MCF 10A (cell line): ENCODE data around the gene ELK3. TPM values are rescaled to one million over a fixed set of nuclear protein-coding genes. Genes with fewer than 3 reads are reported as not detected.
A peak's percentile ranks its signal among the peaks of the same experiment; 100 is the strongest.

ENCODE experiments used
- BruUV-seq: library from RNA; stranded (reverse); fragments of 400-500 nt; replicated peaks from 2 replicates; lab custom pipeline; 2021; lab: Mats Ljungman, UMichigan
- CTCF ChIA-PET: fragments of 300-600 bp; sonication (Branson Sonifier 250); formaldehyde crosslinking; extraction: SDS; loops from one replicate; lab custom pipeline; 2021; ENCODE audit warnings: antibody characterized with exemption, inconsistent platforms; lab: Yijun Ruan, JAX
- POLR2A ChIA-PET: fragments of 300-600, 350-650 bp; sonication (Branson Sonifier 250); formaldehyde crosslinking; extraction: SDS; loops from one replicate; lab custom pipeline; 2020; ENCODE audit warnings: antibody characterized with exemption, inconsistent platforms; lab: Yijun Ruan, JAX
- DNase-seq: peaks from one replicate; pipeline ENCODE4 v3.0.0-alpha.2; 2018; ENCODE audit not compliant: unreplicated experiment
- H3K27ac Mint-ChIP-seq: one replicate; pipeline ENCODE4 v1.8.0; 2022; ENCODE audit warnings: mild to moderate bottlenecking, low read depth, mixed read lengths; ENCODE audit not compliant: unreplicated experiment
- H3K27me3 Mint-ChIP-seq: one replicate; pipeline ENCODE4 v1.8.0; 2022; ENCODE audit warnings: mixed read lengths; ENCODE audit not compliant: insufficient read depth, unreplicated experiment
- H3K36me3 Mint-ChIP-seq: one replicate; pipeline ENCODE4 v1.8.0; 2022; ENCODE audit warnings: mild to moderate bottlenecking, moderate library complexity, mixed read lengths; ENCODE audit not compliant: insufficient read depth, unreplicated experiment
- H3K4me1 Mint-ChIP-seq: one replicate; pipeline ENCODE4 v1.8.0; 2022; ENCODE audit warnings: mixed read lengths; ENCODE audit not compliant: insufficient read depth, unreplicated experiment
- H3K4me3 Mint-ChIP-seq: one replicate; pipeline ENCODE4 v1.8.0; 2022; ENCODE audit warnings: mild to moderate bottlenecking, moderate library complexity, mixed read lengths; ENCODE audit not compliant: unreplicated experiment
- H3K9me3 Mint-ChIP-seq: one replicate; pipeline ENCODE4 v1.8.0; 2022; ENCODE audit warnings: mixed read lengths; ENCODE audit not compliant: unreplicated experiment
- intact Hi-C: fragments of 100-400 bp; cut with micrococcal nuclease; formaldehyde crosslinking; loops from 2 replicates; pipeline ENCODE4 v1.14.1; 2022
- total RNA-seq: library from RNA; stranded (reverse); gene quantifications from 2 replicates; pipeline ENCODE4 v1.2.3, GENCODE V29; 2022
- TF ChIP-seq, protein P1 (sequence below): fragments of 200-600 bp; IDR thresholded peaks from one replicate; pipeline ENCODE4 v1.8.0; 2022; ENCODE audit warnings: antibody characterized with exemption, mild to moderate bottlenecking; ENCODE audit not compliant: unreplicated experiment

The ELK3 gene
- total RNA-seq, 1 experiment from 2014 or later, result 50.1 TPM

DNA sequence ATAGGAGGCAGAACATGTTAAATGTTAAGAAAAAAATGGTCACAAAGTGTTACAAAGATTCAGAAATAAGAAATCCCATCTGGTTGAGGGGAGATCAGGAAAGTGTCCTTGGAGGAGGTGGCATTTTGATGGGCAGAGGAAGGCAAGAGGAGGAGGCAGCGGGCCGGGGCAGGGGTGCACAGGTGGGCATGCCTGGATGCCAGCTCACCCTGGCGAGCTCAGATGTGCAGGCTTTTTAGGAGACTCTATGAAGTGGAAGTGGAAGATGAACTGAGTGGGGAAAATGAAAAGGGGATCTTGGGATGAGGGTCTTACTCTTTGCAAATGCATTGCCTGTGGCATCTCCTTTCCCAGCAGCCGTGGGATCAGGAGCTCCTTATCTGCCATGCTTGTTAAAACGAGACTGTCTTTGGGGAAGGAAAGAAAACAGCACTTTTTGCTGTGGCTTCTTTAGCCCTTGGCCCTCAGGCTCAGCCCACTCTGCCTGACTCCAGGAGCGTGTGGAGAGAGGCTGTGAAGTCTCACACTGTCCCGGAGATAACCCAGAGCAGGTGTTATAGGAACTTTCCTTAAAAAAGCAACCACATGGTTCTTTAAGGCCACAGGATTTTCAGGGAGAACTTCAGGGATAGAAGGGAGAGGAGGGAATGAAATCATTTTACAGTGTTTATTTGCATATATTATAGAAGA, 62.6 kb downstream of the ELK3 start:
- ChIA-PET POLR2A (interaction anchor here (0.6 to 2.1 kb wide), 6 partner anchors 20 to 142 kb away, joined by 3 to 8 read pairs (median 4); no protein-coding TSS in a partner anchor), CTCF (interaction anchor here (0.6 to 1.1 kb wide), 4 partner anchors 42 to 151 kb away, joined by 3 to 4 read pairs (median 4); no protein-coding TSS in a partner anchor)
- BruUV-seq, result no TSS peak
- H3K4me1 Mint-ChIP-seq, result peaks cover 17% of the 10 kb centered on the region
- peaks cover 64% of the 10 kb centered on the region for H3K36me3 Mint-ChIP-seq
- no peaks in the 10 kb centered on the region for H3K27me3 Mint-ChIP-seq
- DNase-seq, result no peak
- H3K9me3 Mint-ChIP-seq, result no peaks in the 10 kb centered on the region
- TF ChIP-seq, protein P1, sequence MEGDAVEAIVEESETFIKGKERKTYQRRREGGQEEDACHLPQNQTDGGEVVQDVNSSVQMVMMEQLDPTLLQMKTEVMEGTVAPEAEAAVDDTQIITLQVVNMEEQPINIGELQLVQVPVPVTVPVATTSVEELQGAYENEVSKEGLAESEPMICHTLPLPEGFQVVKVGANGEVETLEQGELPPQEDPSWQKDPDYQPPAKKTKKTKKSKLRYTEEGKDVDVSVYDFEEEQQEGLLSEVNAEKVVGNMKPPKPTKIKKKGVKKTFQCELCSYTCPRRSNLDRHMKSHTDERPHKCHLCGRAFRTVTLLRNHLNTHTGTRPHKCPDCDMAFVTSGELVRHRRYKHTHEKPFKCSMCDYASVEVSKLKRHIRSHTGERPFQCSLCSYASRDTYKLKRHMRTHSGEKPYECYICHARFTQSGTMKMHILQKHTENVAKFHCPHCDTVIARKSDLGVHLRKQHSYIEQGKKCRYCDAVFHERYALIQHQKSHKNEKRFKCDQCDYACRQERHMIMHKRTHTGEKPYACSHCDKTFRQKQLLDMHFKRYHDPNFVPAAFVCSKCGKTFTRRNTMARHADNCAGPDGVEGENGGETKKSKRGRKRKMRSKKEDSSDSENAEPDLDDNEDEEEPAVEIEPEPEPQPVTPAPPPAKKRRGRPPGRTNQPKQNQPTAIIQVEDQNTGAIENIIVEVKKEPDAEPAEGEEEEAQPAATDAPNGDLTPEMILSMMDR, result no peak
- intact Hi-C loops, result no loop called here
- no peak overlapping the region for H3K4me3 Mint-ChIP-seq
- H3K27ac Mint-ChIP-seq, result no peak overlapping the region

DNA sequence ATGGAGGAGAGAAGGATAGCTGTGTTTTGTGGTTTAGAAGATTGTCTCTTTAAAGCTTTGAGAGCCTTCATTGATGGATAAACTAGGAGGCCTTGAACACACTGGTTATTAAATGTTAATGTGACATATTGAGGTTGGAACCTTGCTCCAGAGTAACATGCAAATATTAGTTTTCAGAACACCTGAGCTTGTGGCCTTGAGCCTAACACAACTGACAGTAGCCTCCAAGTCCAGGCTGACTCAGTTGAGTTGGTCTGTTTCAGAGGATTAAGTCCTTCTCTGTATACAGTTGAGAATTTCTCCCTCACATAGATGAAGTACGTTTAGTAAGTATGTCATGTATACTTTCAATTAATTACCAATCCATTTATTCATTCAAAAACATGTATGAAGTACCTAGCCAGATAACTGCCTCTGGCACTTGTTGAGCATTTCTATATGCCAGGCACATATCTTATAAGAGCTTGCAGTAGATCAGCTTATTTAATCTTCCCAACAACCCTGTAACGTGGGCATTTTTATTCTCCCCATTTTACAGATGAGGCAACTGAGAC, 63.5 kb downstream of the ELK3 start:
- Mint-ChIP-seq H3K36me3 (peaks cover 64% of the 10 kb centered on the region), H3K27me3 (no peaks in the 10 kb centered on the region), H3K4me1 (peaks cover 17% of the 10 kb centered on the region), H3K4me3 (no peak overlapping the region), H3K9me3 (no peaks in the 10 kb centered on the region), H3K27ac (no peak overlapping the region)
- CTCF ChIA-PET, result interaction anchor here (0.7 to 1.2 kb wide), 3 partner anchors 70 to 192 kb away, joined by 3 to 4 read pairs (median 3); no protein-coding TSS in a partner anchor
- intact Hi-C loops, result no loop called here
- no peak for DNase-seq
- no TSS peak for BruUV-seq
- POLR2A ChIA-PET, result interaction anchor here (0.6 to 2.1 kb wide), 9 partner anchors 19 to 363 kb away, joined by 3 to 8 read pairs (median 3); no protein-coding TSS in a partner anchor
- TF ChIP-seq, protein P1, result no peak

DNA sequence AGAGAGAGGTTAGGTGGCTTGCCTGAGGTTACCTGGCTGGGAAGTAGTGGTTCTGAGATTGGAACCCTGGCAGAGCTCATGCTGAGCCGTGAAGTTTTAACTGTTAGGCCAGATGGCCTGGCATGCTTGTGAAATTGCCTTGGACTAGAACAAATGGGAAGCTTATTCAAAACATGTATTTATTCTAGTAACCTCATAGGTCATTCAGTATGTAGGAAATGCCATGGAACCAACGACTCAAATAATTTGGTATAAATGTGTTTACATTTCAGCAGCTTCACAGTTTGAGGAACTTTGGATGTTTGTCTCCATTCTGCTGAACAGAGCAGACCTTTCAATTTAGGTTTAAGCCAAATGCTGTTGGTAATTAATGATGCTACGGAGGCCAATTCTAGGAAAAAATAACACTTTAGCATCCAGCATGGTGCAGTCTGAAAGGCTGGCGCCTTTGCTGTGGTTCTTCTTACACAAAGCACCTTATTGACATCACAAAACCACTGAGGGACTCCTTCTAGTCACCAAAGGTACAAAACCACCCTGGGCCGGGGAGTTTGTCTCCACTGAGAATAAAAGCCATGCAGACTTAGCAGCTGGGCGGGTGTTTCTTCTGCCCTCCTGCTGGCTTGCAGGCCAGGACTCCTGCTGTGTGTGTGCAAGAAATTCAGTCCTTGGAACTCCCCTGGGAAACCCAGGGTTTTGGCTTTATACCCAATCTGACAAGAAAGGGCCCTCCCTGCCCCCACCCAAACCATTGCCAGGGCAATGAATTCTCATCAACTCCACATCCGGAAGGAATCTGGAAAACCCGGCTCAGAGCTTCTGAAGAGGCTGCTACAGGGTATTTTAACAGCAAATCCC, 64.2 kb downstream of the ELK3 start:
- Mint-ChIP-seq H3K36me3 (peaks cover 67% of the 10 kb centered on the region), H3K4me3 (no peak overlapping the region), H3K27ac (no peak overlapping the region), H3K27me3 (no peaks in the 10 kb centered on the region), H3K4me1 (peaks cover 15% of the 10 kb centered on the region), H3K9me3 (no peaks in the 10 kb centered on the region)
- ChIA-PET POLR2A (interaction anchor here (0.6 to 2.1 kb wide), 6 partner anchors 20 to 364 kb away, joined by 3 to 8 read pairs (median 4); no protein-coding TSS in a partner anchor), CTCF (interaction anchor here (0.7 to 1.2 kb wide), 2 partner anchors 69 to 193 kb away, joined by 3 read pairs; no protein-coding TSS in a partner anchor)
- TF ChIP-seq, protein P1, result no peak
- DNase-seq, result peak; percentile 51
- intact Hi-C loops, result no loop called here
- no TSS peak for BruUV-seq
